22Rv1 (cell line): Measurements from ENCODE around the gene IGFBP3.

Source experiments
- CTCF ChIP-seq: fragments of 450-650 bp; IDR thresholded peaks from 2 replicates; pipeline ENCODE4 v1.5.1; 2017; ENCODE audit warnings: mild to moderate bottlenecking
- ZFX ChIP-seq: fragments of 450-650 bp; IDR thresholded peaks from 2 replicates; pipeline ENCODE4 v1.6.1; 2017; ENCODE audit warnings: antibody characterized with exemption, borderline replicate concordance

DNA sequence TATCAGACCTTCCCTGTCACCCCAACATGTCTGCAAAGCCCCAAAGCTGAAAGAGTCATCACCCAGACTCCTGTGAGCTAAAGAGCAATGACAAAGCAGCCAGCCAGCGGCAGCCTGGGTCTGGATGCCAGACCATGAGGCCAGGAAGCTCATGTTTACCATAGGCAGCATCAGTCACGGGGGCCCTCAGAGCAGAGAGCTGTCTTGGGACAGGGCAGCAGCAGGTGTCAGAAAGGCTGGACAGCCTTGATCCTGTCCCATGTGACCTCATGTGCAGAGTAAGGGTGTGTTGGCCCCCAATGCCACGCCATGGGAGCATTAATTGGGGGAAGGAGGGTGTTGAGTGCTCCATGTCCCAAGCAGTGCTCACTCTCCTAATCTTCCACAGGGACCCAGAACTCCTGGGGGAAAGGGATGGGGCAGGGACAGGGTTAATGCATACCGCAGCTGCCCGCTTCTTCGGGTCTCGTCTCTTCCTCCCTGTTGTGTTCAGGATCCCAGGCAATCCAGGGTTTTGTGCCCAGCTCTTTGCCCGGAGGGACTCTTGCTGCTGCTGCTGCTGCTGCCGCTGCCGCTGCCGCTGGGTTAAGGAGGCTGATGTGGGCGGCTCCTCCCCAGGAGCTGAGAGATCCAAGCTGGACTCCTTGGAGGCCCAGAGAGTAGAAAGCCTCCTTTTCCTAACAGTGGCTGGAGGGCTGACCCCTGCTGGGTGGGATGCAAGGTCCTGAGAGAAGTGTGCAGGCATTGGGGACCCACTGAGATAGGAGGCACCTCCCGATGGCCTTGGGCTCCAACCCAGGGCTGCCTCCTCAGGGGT is 55.3 kb downstream of the IGFBP3 start:
- TF ChIP-seq CTCF (no peak), ZFX (no peak)
